K562 (cell line): ENCODE measurements around the gene MAP3K19. TPM values are rescaled to one million over a fixed set of nuclear protein-coding genes. Genes with fewer than 3 reads are reported as not detected.

Experiments used
- AFF1 ChIP-seq, 2 experiments: fragments of 450-650 bp; IDR thresholded peaks; 2 replicates each; pipeline ENCODE4 v1.6.1; 2018; ENCODE audit warnings: mild to moderate bottlenecking in 2 of 2, low read depth in 1 of 2; ENCODE audit not compliant: partially characterized antibody in 2 of 2
- ATF6 ChIP-seq: sonication (generic); formaldehyde crosslinking; IDR thresholded peaks from 2 replicates; pipeline ENCODE4 v1.4.0; 2020; ENCODE audit warnings: mild to moderate bottlenecking, missing genetic modification reagents
- BACH1 ChIP-seq: fragments of 200-800 bp; sonication (Bioruptor generic); IDR thresholded peaks from 2 replicates; pipeline ENCODE4 v1.6.1; 2016; ENCODE audit warnings: missing genetic modification characterization, missing compliant biosample characterization
- CCNT2 ChIP-seq: IDR thresholded peaks from 2 replicates; pipeline ENCODE4 v1.6.1; 2011; ENCODE audit warnings: borderline replicate concordance, low read depth, mild to moderate bottlenecking, moderate library complexity, mixed read lengths, low read length; ENCODE audit not compliant: insufficient read length; ENCODE audit errors: extremely low read depth
- DLX4 ChIP-seq: fragments of 250-450 bp; sonication (Bioruptor Pico); IDR thresholded peaks from 2 replicates; pipeline ENCODE4 v1.6.1; 2021; ENCODE audit warnings: mild to moderate bottlenecking
- GABPA ChIP-seq: fragments of 200-800 bp; sonication (Bioruptor generic); conservative IDR thresholded peaks from 2 replicates; pipeline ENCODE4 v1.6.1; 2016; ENCODE audit warnings: low read depth, missing genetic modification characterization, missing compliant biosample characterization
- GATAD2A ChIP-seq: fragments of 450-650 bp; IDR thresholded peaks from 2 replicates; pipeline ENCODE4 v1.6.1; 2017
- HDAC2 ChIP-seq: fragments of 450-650 bp; IDR thresholded peaks from 2 replicates; pipeline ENCODE4 v1.6.1; 2016; ENCODE audit warnings: mild to moderate bottlenecking
- IFI16 ChIP-seq: fragments of 250-450 bp; sonication (Bioruptor Pico); IDR thresholded peaks from 2 replicates; pipeline ENCODE4 v2.1.2; 2022; ENCODE audit warnings: mild to moderate bottlenecking, inconsistent platforms
- MCM2 ChIP-seq: fragments of 450-650 bp; IDR thresholded peaks from 2 replicates; pipeline ENCODE4 v1.6.1; 2017; ENCODE audit warnings: low read depth, mild to moderate bottlenecking
- MED1 ChIP-seq: sonication (generic); formaldehyde crosslinking; IDR thresholded peaks from 2 replicates; pipeline ENCODE4 v1.8.1; 2023; ENCODE audit warnings: missing genetic modification reagents, borderline replicate concordance
- PHF8 ChIP-seq: fragments of 200-600 bp; sonication (generic); IDR thresholded peaks from 2 replicates; pipeline ENCODE4 v1.6.1; 2012; ENCODE audit warnings: mixed run types, mild to moderate bottlenecking, inconsistent platforms, low read length, moderate library complexity, borderline replicate concordance
- RFX7 ChIP-seq: fragments of 250-450 bp; sonication (Bioruptor Pico); IDR thresholded peaks from 2 replicates; pipeline ENCODE4 v1.5.1; 2021; ENCODE audit warnings: mild to moderate bottlenecking
- SMAD4 ChIP-seq: fragments of 250-450 bp; sonication (Bioruptor Pico); conservative IDR thresholded peaks from 2 replicates; pipeline ENCODE4 v1.8.0; 2021; ENCODE audit warnings: inconsistent platforms, mild to moderate bottlenecking, moderate library complexity
- SNAPC5 ChIP-seq: fragments of 250-450 bp; sonication (Bioruptor Pico); IDR thresholded peaks from 2 replicates; pipeline ENCODE4 v1.8.0; 2021; ENCODE audit warnings: moderate library complexity, mild to moderate bottlenecking, inconsistent platforms
- SNIP1 ChIP-seq: fragments of 450-650 bp; IDR thresholded peaks from 2 replicates; pipeline ENCODE4 v1.7.1; 2017; ENCODE audit warnings: low read depth, mild to moderate bottlenecking
- THRA ChIP-seq: fragments of 450-650 bp; IDR thresholded peaks from 2 replicates; pipeline ENCODE4 v1.6.1; 2017; ENCODE audit warnings: mild to moderate bottlenecking, moderate library complexity
- ZNF146 ChIP-seq: IDR thresholded peaks from one replicate; pipeline ENCODE4 v1.6.1; 2018; ENCODE audit warnings: missing compliant biosample characterization; ENCODE audit not compliant: unreplicated experiment
- ZSCAN32 ChIP-seq: fragments of 450-650 bp; formaldehyde crosslinking; IDR thresholded peaks from 2 replicates; pipeline ENCODE4 v1.4.0; 2020; ENCODE audit warnings: mild to moderate bottlenecking, moderate library complexity
- polyA plus RNA-seq, 8 experiments: library from polyadenylated mRNA; depleted of rRNA in 4 of 8; stranded (reverse) in 5 of 8; unstranded in 3 of 8; fragments of >200 nt; fragmentation: Nextera tagmentation in 2 of 8; fragmentation: Illumina TruSeq in 1 of 8; extraction: Ambion mirVana in 2 of 8; extraction: Trizol in 1 of 8; gene quantifications; 2 replicates each; pipeline versions ENCODE4 v1.2.1 to v1.2.3, GENCODE V29; 2011 to 2014; ENCODE audit warnings: inconsistent platforms in 1 of 8, missing spikeins in 1 of 8
- total RNA-seq, 7 experiments: library from RNA; depleted of rRNA in 6 of 7; stranded (reverse); fragments of >200 nt in 6 of 7; fragmentation: Illumina TruSeq in 2 of 7; extraction: Trizol in 2 of 7; gene quantifications; 2 replicates each; pipeline versions ENCODE4 v1.2.1 to v1.2.3, GENCODE V29; 2011 to 2021; ENCODE audit warnings: low replicate concordance in 1 of 7

MAP3K19 gene
- total and polyA plus RNA-seq, 9 of the 15 experiments (the other 6 are each of a cell fraction or from before 2014, with no cell fraction given): 0.29 TPM; not detected in 8

- TF ChIP-seq PHF8 (peak; percentile 87), SNIP1 (no peak), ZSCAN32 (CRISPR knock-in tag) (no peak), MCM2 (no peak), ATF6 (CRISPR knock-in tag) (no peak), DLX4 (no peak), THRA (no peak), MED1 (CRISPR knock-in tag) (no peak), IFI16 (no peak), CCNT2 (no peak), BACH1 (no peak), ZNF146 (CRISPR knock-in tag) (no peak), HDAC2 (no peak), GATAD2A (no peak), RFX7 (CRISPR knock-in tag) (no peak), SNAPC5 (CRISPR knock-in tag) (no peak), AFF1 (IDR thresholded peaks at IDR 0.05; ENCODE audit: low read depth in 1 of 2, partially characterized antibody in 2 of 2) (peak in 1 of 2 experiments; percentile 91), SMAD4 (no peak), GABPA (tag) (peak; percentile 72)
These were observed 128.5 kb downstream of the MAP3K19 start, which contains the start of gene CCNT2 (continued) for GRCh38 chr2:134918526-134919340.
